LoVo (cell line): ENCODE data around the gene MACROD2.
A peak's percentile ranks its signal among the peaks of the same experiment; 100 is the strongest.
"Not testable (repeated sequence)": the region's sequence is repeated elsewhere in the genome, so short reads cannot be mapped to it uniquely, and the experiment has no call there.

Experiments
- DNase-seq: peaks from one replicate; pipeline ENCODE4 v3.0.0-alpha.2; 2016; ENCODE audit warnings: low spot score

The MACROD2 gene

GRCh38 chr20:14956538-14956937 lies 961.2 kb downstream of the MACROD2 start:
- no peak for DNase-seq

DNA sequence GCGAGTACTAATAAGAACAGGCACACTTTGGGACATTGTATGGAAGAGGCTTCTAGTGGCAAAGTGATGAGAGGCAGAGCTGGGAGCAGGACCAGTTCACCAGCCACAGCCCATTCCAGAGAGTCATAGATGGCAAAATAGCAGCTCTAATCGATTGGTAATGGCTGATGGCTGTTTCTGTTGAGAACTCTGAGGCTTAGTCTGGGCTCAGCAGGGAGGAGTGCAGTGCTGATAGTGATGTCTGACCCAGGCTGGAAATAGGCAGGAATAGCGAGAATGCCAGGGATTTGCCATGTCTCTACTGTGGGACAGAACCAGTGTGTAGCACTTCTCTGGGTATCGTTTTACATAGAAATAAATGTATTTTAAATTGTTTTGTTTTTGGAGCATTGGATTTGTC lies 962.1 kb downstream of the MACROD2 start:
- DNase-seq, result no peak

DNA sequence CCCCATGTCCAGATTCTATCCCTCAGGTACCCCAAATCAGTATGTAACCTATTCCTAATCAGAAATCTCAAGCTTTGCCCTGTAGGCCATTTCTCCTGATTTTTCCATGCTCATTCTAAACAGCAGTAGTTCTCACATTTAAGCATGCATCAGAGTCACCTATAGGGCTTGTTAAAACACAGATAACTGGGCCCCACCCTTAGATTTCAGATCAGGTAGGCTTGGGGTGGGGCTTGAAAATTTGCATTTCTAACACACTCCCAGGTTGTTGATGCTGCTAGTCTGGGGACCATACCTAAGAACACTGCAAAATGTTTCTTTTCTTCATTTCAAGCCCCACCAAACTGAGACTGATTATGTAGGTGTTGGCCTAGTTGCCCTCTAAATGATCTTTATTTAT lies 963.3 kb downstream of the MACROD2 start:
- DNase-seq, result no peak

GRCh38 chr20:14959506-14960475 lies 964.5 kb downstream of the MACROD2 start:
- DNase-seq, result no peak

DNA sequence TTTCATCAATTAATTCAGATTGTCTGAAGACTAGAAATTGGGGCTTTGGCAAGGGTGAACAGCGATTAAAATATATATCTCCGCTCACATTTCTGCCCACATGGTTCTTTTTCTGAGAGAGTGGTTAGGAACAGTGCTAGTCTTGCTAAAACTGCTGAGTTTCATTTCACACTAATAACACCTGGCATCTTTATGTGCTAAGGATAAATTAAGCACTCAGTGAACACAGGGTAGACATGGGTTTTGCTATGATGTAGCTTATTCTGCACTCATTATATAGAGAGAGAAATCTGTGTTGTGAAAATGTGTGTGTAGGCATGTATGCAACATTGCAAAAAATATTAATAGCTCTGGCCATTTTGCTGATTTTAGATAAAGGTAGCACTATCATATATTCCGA lies 965.5 kb downstream of the MACROD2 start:
- no peak for DNase-seq

GRCh38 chr20:14963262-14963663 lies 967.9 kb downstream of the MACROD2 start:
- DNase-seq, result peak; percentile 67

- no peak for DNase-seq
These were observed 970.9 kb downstream of the MACROD2 start for GRCh38 chr20:14966203-14966602.

GRCh38 chr20:14966808-14967207 lies 971.5 kb downstream of the MACROD2 start:
- DNase-seq, result no peak

- DNase-seq, result no peak
These were observed 976.9 kb downstream of the MACROD2 start for GRCh38 chr20:14972256-14972655.

- DNase-seq, result no peak
These were observed 977.4 kb downstream of the MACROD2 start for GRCh38 chr20:14972690-14973089.

DNA sequence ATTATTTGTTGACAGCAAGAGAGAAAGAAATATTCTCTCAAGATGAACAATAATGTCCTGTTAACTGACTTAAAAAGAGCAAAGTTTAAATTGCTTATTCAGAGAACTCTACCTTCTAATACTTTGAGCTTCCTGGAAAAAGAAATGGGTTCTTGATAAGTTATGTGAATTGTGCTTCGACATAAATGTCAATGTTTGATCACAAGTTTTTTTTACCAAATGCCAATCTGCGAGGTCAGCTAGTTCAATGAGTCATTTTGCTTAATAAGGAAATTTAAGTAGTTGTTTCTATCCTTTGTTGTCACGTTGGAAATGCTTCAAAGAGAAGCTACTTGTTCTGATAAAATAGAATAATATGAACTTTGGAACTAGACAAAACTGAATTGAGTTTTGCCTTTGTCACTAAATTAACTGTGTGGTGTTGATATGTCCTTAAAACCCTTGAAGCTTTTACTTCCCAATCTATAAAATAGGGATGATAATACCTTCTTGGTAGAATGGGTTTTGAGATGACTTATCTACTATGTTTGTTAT lies 984.2 kb downstream of the MACROD2 start:
- peak; percentile 72 for DNase-seq

GRCh38 chr20:14981486-14981885 lies 986.2 kb downstream of the MACROD2 start:
- not testable (repeated sequence) for DNase-seq

DNA sequence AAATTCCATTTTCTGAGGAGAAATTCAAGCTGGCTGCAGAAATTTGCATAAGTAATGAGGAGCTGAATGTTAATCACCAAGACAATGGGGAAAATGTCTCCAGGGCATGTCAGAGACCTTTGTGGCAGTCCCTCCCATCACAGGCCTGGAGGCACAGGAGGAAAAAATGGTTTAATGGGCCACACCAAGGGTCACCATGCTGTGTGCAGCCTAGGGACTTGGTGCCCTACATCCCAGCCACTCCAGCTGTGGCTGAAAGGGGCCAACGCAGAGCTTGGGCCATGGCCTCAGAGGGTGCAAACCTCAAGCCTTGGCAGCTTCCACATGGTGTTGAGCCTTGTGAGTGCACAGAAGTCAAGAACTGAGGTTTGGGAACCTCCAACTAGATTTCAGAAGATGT lies 987.0 kb downstream of the MACROD2 start:
- not testable (repeated sequence) for DNase-seq

DNA sequence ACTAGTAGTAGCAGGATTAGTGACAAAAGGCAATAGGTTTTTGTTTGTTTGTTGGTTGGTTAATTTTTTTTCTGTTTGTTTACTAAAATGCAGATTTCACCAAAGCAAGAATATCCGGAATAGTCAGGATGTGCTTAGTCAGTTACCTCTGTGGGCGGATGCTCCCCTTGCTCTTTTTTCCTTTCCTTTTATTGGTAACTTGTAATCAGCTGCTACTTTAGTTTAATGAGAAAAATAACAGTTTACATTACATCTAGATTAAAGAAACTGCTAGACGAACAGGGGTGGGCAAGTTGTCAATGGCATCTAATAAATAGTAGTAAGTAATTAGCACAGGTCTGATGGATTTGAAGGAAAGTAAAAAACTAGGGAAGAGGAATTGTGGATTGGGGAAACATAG lies 989.0 kb downstream of the MACROD2 start:
- no peak for DNase-seq

DNA sequence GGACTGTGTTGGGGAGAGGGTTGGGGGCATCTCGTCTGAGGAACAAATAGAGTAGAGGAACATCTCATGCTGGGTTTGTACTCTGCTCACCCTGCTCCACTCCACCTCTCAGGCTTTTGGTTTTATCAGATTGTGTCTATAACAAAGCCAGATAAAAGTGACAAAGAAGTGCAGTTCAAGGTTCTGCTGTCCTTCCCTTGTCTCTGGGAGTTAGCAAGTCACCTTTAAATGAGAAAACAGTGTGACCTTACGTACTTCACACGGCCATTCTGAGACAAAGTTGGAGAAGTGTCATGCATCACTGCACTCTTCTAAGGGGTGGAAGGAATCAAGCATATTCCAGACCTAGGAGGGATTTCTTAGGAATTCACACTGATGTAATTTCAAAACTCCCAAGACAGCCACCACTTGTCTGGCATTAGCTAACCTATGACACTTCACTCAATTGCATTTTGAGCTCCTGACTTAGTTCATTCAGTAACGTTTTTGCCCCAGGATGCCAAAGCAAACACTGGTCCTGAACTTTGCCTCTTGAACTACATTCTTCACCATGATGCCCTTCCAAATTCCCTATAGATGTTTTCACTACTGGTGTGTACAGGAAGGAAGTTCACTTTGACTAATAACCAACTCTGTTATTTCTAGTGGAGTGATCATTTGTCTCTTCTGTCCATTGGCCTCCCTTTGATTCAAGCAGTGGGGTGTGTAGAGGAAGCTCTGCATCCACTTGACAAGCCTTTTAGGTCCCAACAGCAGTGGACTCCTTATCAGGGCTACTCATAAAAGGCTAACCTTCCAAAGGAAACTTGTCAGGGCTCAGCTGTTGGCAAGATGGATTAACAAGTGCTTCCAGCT lies 989.7 kb downstream of the MACROD2 start:
- DNase-seq, result peak; percentile 49

- peak; percentile 90 for DNase-seq
These were observed 990.8 kb downstream of the MACROD2 start for GRCh38 chr20:14986026-14986655.

- peak; percentile 2 for DNase-seq
These were observed 991.3 kb downstream of the MACROD2 start for GRCh38 chr20:14986656-14987055.

DNA sequence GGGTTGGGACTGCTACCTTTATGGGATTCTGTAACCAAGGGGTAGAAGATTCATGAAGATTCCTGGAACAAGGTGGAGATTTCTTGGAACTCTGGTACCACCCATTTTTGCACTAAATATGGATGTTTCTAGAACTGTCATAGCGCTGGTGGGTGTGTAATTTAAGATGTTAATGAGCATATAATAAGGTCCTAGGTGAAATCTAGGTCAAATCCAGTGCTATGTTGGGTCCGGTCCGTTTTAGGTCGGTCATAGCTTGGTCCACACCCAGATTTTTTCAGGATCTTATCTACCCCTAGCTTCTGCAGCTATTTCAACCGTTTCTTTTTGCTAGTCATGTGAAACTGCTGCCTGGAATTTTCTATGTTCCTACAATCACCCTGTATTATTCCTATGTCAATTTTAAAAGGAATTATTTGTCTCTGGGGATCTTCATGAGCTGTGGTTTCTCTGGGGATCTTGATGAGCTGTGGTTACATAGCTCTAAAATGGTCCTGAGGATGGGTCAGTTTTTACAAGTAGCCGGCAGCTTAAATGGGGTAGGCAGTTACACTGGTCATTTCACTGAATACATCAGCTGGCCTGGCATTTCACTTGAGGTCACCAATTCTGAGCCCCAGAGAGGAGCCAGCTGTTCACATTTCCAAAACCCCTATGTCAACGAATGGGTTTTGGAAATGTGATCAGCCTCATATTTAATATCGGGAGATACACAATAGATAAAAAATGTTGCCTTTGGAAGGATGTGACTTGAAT lies 994.4 kb downstream of the MACROD2 start:
- DNase-seq, result no peak

- no peak for DNase-seq
These were observed 995.7 kb downstream of the MACROD2 start for GRCh38 chr20:14991023-14991422.

DNA sequence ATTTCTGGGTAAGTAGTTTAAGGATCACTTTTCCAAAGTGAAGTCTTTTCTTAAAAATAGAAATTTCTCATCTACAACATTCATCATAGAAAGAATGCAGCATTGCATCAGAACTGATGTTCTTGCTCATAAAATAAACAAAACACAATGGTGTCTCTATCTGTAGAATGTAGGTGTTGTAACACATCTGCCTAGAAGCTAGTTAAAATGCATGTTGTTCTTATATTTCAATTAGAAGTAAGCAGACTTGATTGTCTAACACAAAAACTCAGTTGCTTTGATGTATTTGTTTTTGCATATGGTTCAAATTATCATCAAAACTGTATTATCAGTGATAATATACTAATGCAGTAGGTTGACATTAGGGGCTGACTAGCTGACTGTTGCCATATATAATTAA lies 996.8 kb downstream of the MACROD2 start:
- no peak for DNase-seq

- no peak for DNase-seq
These were observed 997.6 kb downstream of the MACROD2 start for GRCh38 chr20:14992961-14993360.
